Peyer's patch (tissue), 4 donors: ENCODE data around the gene ZDHHC11. TPM values are rescaled to one million over a fixed set of nuclear protein-coding genes. Genes with fewer than 3 reads are reported as not detected.
"Not testable (repeated sequence)": the region's sequence is repeated elsewhere in the genome, so short reads cannot be mapped to it uniquely, and the experiment has no call there.

Experiments
- DNase-seq, 3 donors: peaks; one replicate each; pipeline ENCODE4 v3.0.0-alpha.2; 2017 to 2019
- H3K27ac ChIP-seq, 4 donors: fragments of 200-600 bp; sonication (generic); one replicate each; pipeline ENCODE4 v1.5.1; 2016 to 2019
- H3K27me3 ChIP-seq, 2 donors: fragments of 200-600 bp; sonication (generic); one replicate each; pipeline ENCODE4 v1.5.1; 2019
- H3K36me3 ChIP-seq, 3 donors: fragments of 200-600 bp; sonication (generic); one replicate each; pipeline ENCODE4 v1.5.1; 2016 to 2019
- H3K4me1 ChIP-seq, 4 donors: fragments of 200-600 bp; sonication (generic); one replicate each; pipeline ENCODE4 v1.5.1; 2016 to 2019
- H3K4me3 ChIP-seq, 4 donors: fragments of 200-600 bp; sonication (generic); 1 replicate in 3 of 4; 2 replicates in 1 of 4; pipeline ENCODE4 v1.5.1; 2016 to 2019; ENCODE audit warnings: mild to moderate bottlenecking in 1 of 4
- H3K9me3 ChIP-seq, 4 donors: fragments of 200-600 bp; sonication (generic); one replicate each; pipeline ENCODE4 v1.5.1; 2016 to 2019; ENCODE audit warnings: mild to moderate bottlenecking in 1 of 4
- total RNA-seq, 4 donors: library from RNA; depleted of rRNA; stranded (reverse); fragments of >200 nt; gene quantifications; one replicate each; pipeline ENCODE4 v1.1.0, GENCODE V29; 2016

ZDHHC11 gene
- total RNA-seq, 4 donors from 2014 or later: 7.7 to 82.5 (median 29.6) TPM

GRCh38 chr5:843926-844325, 6.9 kb downstream of the ZDHHC11 start:
- not testable (repeated sequence) for H3K36me3 ChIP-seq, H3K9me3 ChIP-seq, H3K4me3 ChIP-seq, H3K27ac ChIP-seq, H3K27me3 ChIP-seq, H3K4me1 ChIP-seq
- DNase-seq: peak in 2 of 3 donors; percentile 32 to 45

GRCh38 chr5:843371-843770, 7.4 kb downstream of the ZDHHC11 start:
- not testable (repeated sequence) for H3K4me3 ChIP-seq, H3K27ac ChIP-seq, H3K27me3 ChIP-seq, H3K9me3 ChIP-seq, H3K36me3 ChIP-seq, H3K4me1 ChIP-seq
- DNase-seq: peak in 1 of 3 donors; percentile 26

- not testable (repeated sequence) for H3K27me3 ChIP-seq, H3K27ac ChIP-seq, H3K4me3 ChIP-seq, H3K9me3 ChIP-seq, H3K36me3 ChIP-seq, H3K4me1 ChIP-seq
- DNase-seq: peak in 2 of 3 donors; percentile 43 to 45
These were observed 8.2 kb downstream of the ZDHHC11 start for GRCh38 chr5:842402-843221.

GRCh38 chr5:841531-842401, 9.0 kb downstream of the ZDHHC11 start:
- not testable (repeated sequence) for H3K27ac ChIP-seq, H3K4me3 ChIP-seq, H3K9me3 ChIP-seq, H3K27me3 ChIP-seq, H3K36me3 ChIP-seq, H3K4me1 ChIP-seq
- peak in 2 of 3 donors; percentile 45 to 46 for DNase-seq

GRCh38 chr5:840974-841435, 9.8 kb downstream of the ZDHHC11 start:
- H3K4me3 ChIP-seq, H3K36me3 ChIP-seq, H3K27me3 ChIP-seq, H3K4me1 ChIP-seq, H3K27ac ChIP-seq, H3K9me3 ChIP-seq: not testable (repeated sequence)
- peak in 1 of 3 donors; percentile 12 for DNase-seq

- not testable (repeated sequence) for H3K27me3 ChIP-seq, H3K9me3 ChIP-seq, H3K36me3 ChIP-seq, H3K4me3 ChIP-seq, H3K27ac ChIP-seq, H3K4me1 ChIP-seq
- peak in 2 of 3 donors; percentile 45 to 46 for DNase-seq
These were observed 10.4 kb downstream of the ZDHHC11 start for GRCh38 chr5:840118-840973.

- H3K9me3 ChIP-seq, H3K27me3 ChIP-seq, H3K27ac ChIP-seq, H3K4me1 ChIP-seq, H3K36me3 ChIP-seq, H3K4me3 ChIP-seq: not testable (repeated sequence)
- peak in 2 of 3 donors; percentile 8 to 30 for DNase-seq
These were observed 12.3 kb downstream of the ZDHHC11 start for GRCh38 chr5:838431-838851.

- H3K36me3 ChIP-seq, H3K4me1 ChIP-seq, H3K27ac ChIP-seq, H3K27me3 ChIP-seq, H3K9me3 ChIP-seq, H3K4me3 ChIP-seq: not testable (repeated sequence)
- peak in 2 of 3 donors; percentile 31 to 33 for DNase-seq
These were observed 13.1 kb downstream of the ZDHHC11 start for GRCh38 chr5:837621-838121.

- H3K4me3 ChIP-seq, H3K27ac ChIP-seq, H3K27me3 ChIP-seq, DNase-seq, H3K36me3 ChIP-seq, H3K4me1 ChIP-seq, H3K9me3 ChIP-seq: not testable (repeated sequence)
These were observed 14.7 kb downstream of the ZDHHC11 start for GRCh38 chr5:835933-836612.

- not testable (repeated sequence) for H3K4me3 ChIP-seq, H3K4me1 ChIP-seq, H3K27me3 ChIP-seq, H3K27ac ChIP-seq, H3K9me3 ChIP-seq, H3K36me3 ChIP-seq, DNase-seq
These were observed 16.8 kb downstream of the ZDHHC11 start for GRCh38 chr5:834013-834412.

- not testable (repeated sequence) for H3K4me3 ChIP-seq, H3K36me3 ChIP-seq
These were observed 22.6 kb downstream of the ZDHHC11 start for GRCh38 chr5:828194-828593.

GRCh38 chr5:825544-825943, 25.2 kb downstream of the ZDHHC11 start:
- H3K4me3 ChIP-seq, H3K9me3 ChIP-seq, DNase-seq, H3K36me3 ChIP-seq, H3K4me1 ChIP-seq, H3K27me3 ChIP-seq, H3K27ac ChIP-seq: not testable (repeated sequence)

More at GRCh38 chr5:828194-828593, 22.6 kb downstream of the ZDHHC11 start:
- not testable (repeated sequence) for H3K4me1 ChIP-seq, DNase-seq, H3K27me3 ChIP-seq, H3K9me3 ChIP-seq, H3K27ac ChIP-seq
